H1 (cell line): ENCODE measurements around the gene RUFY3. TPM values are rescaled to one million over a fixed set of nuclear protein-coding genes. Genes with fewer than 3 reads are reported as not detected.

ENCODE experiments used
- ASH2L ChIP-seq: fragments of 200-600, 300-600 bp; sonication (generic); IDR thresholded peaks from one replicate; pipeline ENCODE4 v1.7.1; 2017; ENCODE audit warnings: low read length
- CREB1 ChIP-seq: IDR thresholded peaks from 2 replicates; pipeline ENCODE4 v1.6.1; 2012; ENCODE audit warnings: inconsistent platforms
- GTF2F1 ChIP-seq: IDR thresholded peaks from 2 replicates; pipeline ENCODE4 v1.6.1; 2012; ENCODE audit warnings: low read depth, low read length, improper control_type of control experiment, borderline replicate concordance
- ZNF274 ChIP-seq: IDR thresholded peaks from 2 replicates; pipeline ENCODE4 v1.7.0; 2012; ENCODE audit warnings: low read length, borderline replicate concordance; ENCODE audit errors: extremely low read depth
- polyA plus RNA-seq, 7 experiments: library from polyadenylated mRNA; depleted of rRNA in 3 of 7; stranded (reverse) in 5 of 7; unstranded in 2 of 7; fragments of >200 nt in 5 of 7; fragments of 200-250 nt in 2 of 7; gene quantifications; 1 replicate in 5 of 7; 2 replicates in 1 of 7; 4 replicates in 1 of 7; pipeline versions ENCODE4 v1.2.1 to v1.2.3, GENCODE V29; 2011 to 2013; ENCODE audit warnings: missing spikeins in 2 of 7, mixed read lengths in 2 of 7
- total RNA-seq: library from RNA; stranded (reverse); fragmentation: NEBNext Ultra II Directional; extraction: Animal tissue kit (Norgen Biotek cat#: 25700); gene quantifications from 2 replicates; pipeline ENCODE4 v1.2.1, GENCODE V29; 2021
- TF ChIP-seq, protein P1 (sequence below), 3 experiments: IDR thresholded peaks; 1 replicate in 2 of 3; 2 replicates in 1 of 3; pipeline versions ENCODE4 v1.5.1 to v1.6.1; 2011; ENCODE audit warnings: low read length in 3 of 3, mild to moderate bottlenecking in 3 of 3, inconsistent platforms in 2 of 3, low read depth in 1 of 3, moderate library complexity in 1 of 3; ENCODE audit not compliant: insufficient read depth in 1 of 3; ENCODE audit errors: control extremely low read depth in 1 of 3
- TF ChIP-seq, protein P2 (sequence below): IDR thresholded peaks from 2 replicates; pipeline ENCODE4 v1.6.1; 2012; ENCODE audit warnings: inconsistent platforms

The RUFY3 gene
- total and polyA plus RNA-seq, 2 of the 8 experiments (the other 6 are each of a cell fraction or from before 2014, with no cell fraction given) = 7.8 to 33.1 TPM

DNA sequence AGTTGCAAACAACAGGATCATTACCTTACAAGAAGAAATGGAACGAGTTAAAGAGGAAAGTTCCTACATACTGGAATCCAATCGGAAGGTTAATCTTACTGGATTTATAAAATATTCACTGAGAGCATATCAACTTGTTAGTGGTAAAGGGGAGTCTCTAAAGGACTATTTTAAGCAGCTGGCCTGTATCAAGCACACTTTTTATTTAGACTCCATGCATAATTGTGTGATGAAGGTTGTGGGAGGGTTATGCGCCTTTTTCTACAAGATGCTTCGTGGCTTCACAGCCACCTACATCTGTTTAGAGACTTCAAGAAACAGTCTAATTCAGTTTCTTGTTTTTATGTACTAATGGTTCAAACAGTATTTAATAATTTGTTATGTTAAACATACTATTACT, 61.3 kb downstream of the RUFY3 start (continued):
- TF ChIP-seq ZNF274 (no peak), CREB1 (no peak), GTF2F1 (no peak), ASH2L (no peak)
- TF ChIP-seq, protein P1, sequence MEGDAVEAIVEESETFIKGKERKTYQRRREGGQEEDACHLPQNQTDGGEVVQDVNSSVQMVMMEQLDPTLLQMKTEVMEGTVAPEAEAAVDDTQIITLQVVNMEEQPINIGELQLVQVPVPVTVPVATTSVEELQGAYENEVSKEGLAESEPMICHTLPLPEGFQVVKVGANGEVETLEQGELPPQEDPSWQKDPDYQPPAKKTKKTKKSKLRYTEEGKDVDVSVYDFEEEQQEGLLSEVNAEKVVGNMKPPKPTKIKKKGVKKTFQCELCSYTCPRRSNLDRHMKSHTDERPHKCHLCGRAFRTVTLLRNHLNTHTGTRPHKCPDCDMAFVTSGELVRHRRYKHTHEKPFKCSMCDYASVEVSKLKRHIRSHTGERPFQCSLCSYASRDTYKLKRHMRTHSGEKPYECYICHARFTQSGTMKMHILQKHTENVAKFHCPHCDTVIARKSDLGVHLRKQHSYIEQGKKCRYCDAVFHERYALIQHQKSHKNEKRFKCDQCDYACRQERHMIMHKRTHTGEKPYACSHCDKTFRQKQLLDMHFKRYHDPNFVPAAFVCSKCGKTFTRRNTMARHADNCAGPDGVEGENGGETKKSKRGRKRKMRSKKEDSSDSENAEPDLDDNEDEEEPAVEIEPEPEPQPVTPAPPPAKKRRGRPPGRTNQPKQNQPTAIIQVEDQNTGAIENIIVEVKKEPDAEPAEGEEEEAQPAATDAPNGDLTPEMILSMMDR (IDR thresholded peaks at IDR 0.05; ENCODE audit: control extremely low read depth in 1 of 3, insufficient read depth in 1 of 3, low read depth in 1 of 3, low read length in 3 of 3) = no peak
- TF ChIP-seq, protein P2, sequence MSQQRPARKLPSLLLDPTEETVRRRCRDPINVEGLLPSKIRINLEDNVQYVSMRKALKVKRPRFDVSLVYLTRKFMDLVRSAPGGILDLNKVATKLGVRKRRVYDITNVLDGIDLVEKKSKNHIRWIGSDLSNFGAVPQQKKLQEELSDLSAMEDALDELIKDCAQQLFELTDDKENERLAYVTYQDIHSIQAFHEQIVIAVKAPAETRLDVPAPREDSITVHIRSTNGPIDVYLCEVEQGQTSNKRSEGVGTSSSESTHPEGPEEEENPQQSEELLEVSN = no peak
